HG03469 (cell line): Measurements from ENCODE around the gene GJA4.

Experiments used
- ATAC-seq: cut with Tn5 transposase; IDR thresholded peaks from one replicate; pipeline ENCODE4 v1.9.1; 2021; ENCODE audit warnings: mild to moderate bottlenecking, moderate library complexity, moderate number of reproducible peaks; ENCODE audit not compliant: unreplicated experiment

GJA4 gene

GRCh38 chr1:34792868-34793727 is at the start of gene GJA4:
Gene GJA4, plus strand, starts transcription at chr1:34792999. Its CDS starts 1,215 bp downstream, at chr1:34794214.
- ATAC-seq = no peak

- no peak for ATAC-seq
Measured at GRCh38 chr1:34743775-34744174, 49.0 kb upstream of the GJA4 start.

- no peak for ATAC-seq
Measured at GRCh38 chr1:34744851-34745250, 47.9 kb upstream of the GJA4 start.

- ATAC-seq = no peak
Measured at GRCh38 chr1:34745666-34746065, 47.1 kb upstream of the GJA4 start.

- no peak for ATAC-seq
Measured at GRCh38 chr1:34746101-34746500, 46.7 kb upstream of the GJA4 start.

- no peak for ATAC-seq
Measured at GRCh38 chr1:34746785-34747637, 45.8 kb upstream of the GJA4 start.

- ATAC-seq = no peak
Measured at GRCh38 chr1:34747638-34747941, 45.2 kb upstream of the GJA4 start.

- no peak for ATAC-seq
Measured at GRCh38 chr1:34749992-34750391, 42.8 kb upstream of the GJA4 start.

GRCh38 chr1:34750610-34751009 is 42.2 kb upstream of the GJA4 start:
- ATAC-seq = no peak

GRCh38 chr1:34753163-34753562 is 39.6 kb upstream of the GJA4 start:
- ATAC-seq = no peak

GRCh38 chr1:34754964-34755637 is 37.7 kb upstream of the GJA4 start, which contains the start of gene GJB5:
Gene GJB5, plus strand, starts transcription at chr1:34755047. Its CDS starts 2,284 bp downstream, at chr1:34757331.
- ATAC-seq = no peak

GRCh38 chr1:34755961-34756360 is 36.8 kb upstream of the GJA4 start:
- no peak for ATAC-seq

GRCh38 chr1:34757386-34757785 is 35.4 kb upstream of the GJA4 start:
- no peak for ATAC-seq

GRCh38 chr1:34758751-34759150 is 34.0 kb upstream of the GJA4 start:
- no peak for ATAC-seq

- no peak for ATAC-seq
Measured at GRCh38 chr1:34759503-34760357, 33.1 kb upstream of the GJA4 start, which contains the start of gene GJB4. Gene GJB4, plus strand, starts transcription at chr1:34759740. Its CDS starts 1,515 bp downstream, at chr1:34761255.

- ATAC-seq = no peak
Measured at GRCh38 chr1:34761176-34761761, 31.5 kb upstream of the GJA4 start.

- no peak for ATAC-seq
Measured at GRCh38 chr1:34761776-34762307, 31.0 kb upstream of the GJA4 start.

- no peak for ATAC-seq
Measured at GRCh38 chr1:34762474-34763141, 30.2 kb upstream of the GJA4 start.

- no peak for ATAC-seq
Measured at GRCh38 chr1:34763142-34763781, 29.5 kb upstream of the GJA4 start.
